HepG2 (cell line): ENCODE results near the gene ZBTB20. TPM values are rescaled to one million over a fixed set of nuclear protein-coding genes. Genes with fewer than 3 reads are reported as not detected.

ENCODE experiments used
- NFYB ChIP-seq: sonication (generic); formaldehyde crosslinking; IDR thresholded peaks from 2 replicates; pipeline ENCODE4 v1.4.0; 2020; ENCODE audit warnings: missing genetic modification reagents
- POLR2AphosphoS2 ChIP-seq: IDR thresholded peaks from 2 replicates; pipeline ENCODE4 v1.6.1; 2011; ENCODE audit warnings: low read depth, low read length, improper control_type of control experiment
- TAF15 ChIP-seq: fragments of 200-400 bp; formaldehyde crosslinking; IDR thresholded peaks from one replicate; pipeline ENCODE4 v1.6.1; 2018; ENCODE audit warnings: mild to moderate bottlenecking, low read depth, low read length; ENCODE audit not compliant: poor library complexity, severe bottlenecking
- TP53 ChIP-seq: sonication (generic); formaldehyde crosslinking; conservative IDR thresholded peaks from 2 replicates; pipeline ENCODE4 v1.4.0; 2020; ENCODE audit warnings: missing genetic modification reagents
- ZMAT3 ChIP-seq: sonication (generic); formaldehyde crosslinking; conservative IDR thresholded peaks from 2 replicates; pipeline ENCODE4 v1.7.0; 2021; ENCODE audit warnings: missing genetic modification reagents
- ZNF143 ChIP-seq: sonication (generic); formaldehyde crosslinking; IDR thresholded peaks from 2 replicates; pipeline ENCODE4 v1.4.0; 2020; ENCODE audit warnings: missing genetic modification reagents
- ZNF251 ChIP-seq: sonication (generic); formaldehyde crosslinking; IDR thresholded peaks from 2 replicates; pipeline ENCODE4 v1.9.0; 2021; ENCODE audit warnings: mild to moderate bottlenecking, missing genetic modification reagents
- ZNF343 ChIP-seq: sonication (generic); formaldehyde crosslinking; IDR thresholded peaks from 2 replicates; pipeline ENCODE4 v1.4.0; 2020; ENCODE audit warnings: mild to moderate bottlenecking, missing genetic modification reagents
- ZNF550 ChIP-seq: sonication (generic); formaldehyde crosslinking; IDR thresholded peaks from 2 replicates; pipeline ENCODE4 v1.4.0; 2020; ENCODE audit warnings: mild to moderate bottlenecking, missing genetic modification reagents, borderline replicate concordance
- polyA plus RNA-seq, 8 experiments: library from polyadenylated mRNA; depleted of rRNA in 3 of 8; stranded (reverse) in 7 of 8; unstranded in 1 of 8; fragments of >200 nt; fragmentation: Illumina TruSeq in 4 of 8; extraction: Trizol in 4 of 8; gene quantifications; 2 replicates each; pipeline versions ENCODE4 v1.2.1 to v1.2.3, GENCODE V29; 2011 to 2016; ENCODE audit warnings: low read depth in 4 of 8, missing spikeins in 1 of 8, mixed read lengths in 1 of 8; ENCODE audit not compliant: insufficient read depth in 1 of 8
- total RNA-seq, 5 experiments: library from RNA; depleted of rRNA; stranded (reverse); fragments of >200 nt; fragmentation: Illumina TruSeq; extraction: Trizol; gene quantifications; 2 replicates each; pipeline ENCODE4 v1.2.3, GENCODE V29; 2016; ENCODE audit warnings: low read depth in 1 of 5
- TF ChIP-seq, protein P1 (sequence below): sonication (generic); formaldehyde crosslinking; IDR thresholded peaks from 2 replicates; pipeline ENCODE4 v1.5.1; 2020; ENCODE audit warnings: mild to moderate bottlenecking, missing genetic modification reagents, borderline replicate concordance
- TF ChIP-seq, protein P2 (sequence below): sonication (generic); formaldehyde crosslinking; IDR thresholded peaks from 2 replicates; pipeline ENCODE4 v1.4.0; 2020; ENCODE audit warnings: low read depth, missing genetic modification reagents

The ZBTB20 gene
- total and polyA plus RNA-seq, 2 of the 13 experiments (the other 11 are each of a cell fraction or from before 2014, with no cell fraction given): 1.9 to 8.8 TPM

DNA sequence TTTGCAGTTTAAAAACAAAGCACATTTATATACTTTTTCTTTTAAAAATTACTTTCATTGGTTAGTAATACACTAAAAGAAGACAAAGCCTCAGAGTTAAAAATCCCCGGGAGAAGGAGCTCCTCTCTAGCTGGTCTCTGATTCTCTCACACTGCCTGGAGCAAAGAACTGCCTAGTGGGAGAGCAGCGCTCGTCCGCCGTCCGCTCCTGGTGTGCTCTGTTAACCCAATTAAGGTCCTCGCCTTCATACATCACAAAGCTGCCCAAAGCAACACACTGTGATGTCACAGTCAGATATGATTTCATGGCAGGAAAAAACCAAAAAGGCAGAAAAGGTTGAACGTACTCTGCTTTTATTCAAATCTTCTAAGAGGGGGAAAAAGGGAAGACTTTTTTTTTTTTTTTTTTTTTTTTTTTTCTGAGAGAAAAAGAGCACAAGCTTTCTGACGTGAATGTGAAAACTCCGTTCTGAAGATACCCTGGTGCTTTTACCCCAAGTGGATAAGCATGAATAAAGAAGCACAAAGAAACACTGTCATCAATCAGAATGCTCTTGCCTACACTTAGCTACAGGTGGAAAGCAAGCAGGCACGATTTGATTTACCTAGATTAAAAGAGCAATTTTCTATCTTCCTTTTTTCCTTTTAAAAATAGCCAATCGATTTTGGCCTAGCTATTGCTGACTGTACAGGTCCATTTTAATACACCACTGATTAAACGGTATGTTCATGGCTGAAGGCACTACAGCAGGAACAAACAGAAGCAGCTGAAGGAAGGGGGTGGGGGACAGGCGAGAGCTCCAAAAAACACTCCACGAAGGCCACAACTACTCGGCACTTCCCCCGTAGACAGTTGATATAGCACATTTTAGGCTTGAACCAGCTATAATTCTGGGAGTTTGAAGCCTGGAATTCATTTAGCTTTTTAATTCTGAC, 738.1 kb downstream of the ZBTB20 start (continued):
- TF ChIP-seq, protein P1, sequence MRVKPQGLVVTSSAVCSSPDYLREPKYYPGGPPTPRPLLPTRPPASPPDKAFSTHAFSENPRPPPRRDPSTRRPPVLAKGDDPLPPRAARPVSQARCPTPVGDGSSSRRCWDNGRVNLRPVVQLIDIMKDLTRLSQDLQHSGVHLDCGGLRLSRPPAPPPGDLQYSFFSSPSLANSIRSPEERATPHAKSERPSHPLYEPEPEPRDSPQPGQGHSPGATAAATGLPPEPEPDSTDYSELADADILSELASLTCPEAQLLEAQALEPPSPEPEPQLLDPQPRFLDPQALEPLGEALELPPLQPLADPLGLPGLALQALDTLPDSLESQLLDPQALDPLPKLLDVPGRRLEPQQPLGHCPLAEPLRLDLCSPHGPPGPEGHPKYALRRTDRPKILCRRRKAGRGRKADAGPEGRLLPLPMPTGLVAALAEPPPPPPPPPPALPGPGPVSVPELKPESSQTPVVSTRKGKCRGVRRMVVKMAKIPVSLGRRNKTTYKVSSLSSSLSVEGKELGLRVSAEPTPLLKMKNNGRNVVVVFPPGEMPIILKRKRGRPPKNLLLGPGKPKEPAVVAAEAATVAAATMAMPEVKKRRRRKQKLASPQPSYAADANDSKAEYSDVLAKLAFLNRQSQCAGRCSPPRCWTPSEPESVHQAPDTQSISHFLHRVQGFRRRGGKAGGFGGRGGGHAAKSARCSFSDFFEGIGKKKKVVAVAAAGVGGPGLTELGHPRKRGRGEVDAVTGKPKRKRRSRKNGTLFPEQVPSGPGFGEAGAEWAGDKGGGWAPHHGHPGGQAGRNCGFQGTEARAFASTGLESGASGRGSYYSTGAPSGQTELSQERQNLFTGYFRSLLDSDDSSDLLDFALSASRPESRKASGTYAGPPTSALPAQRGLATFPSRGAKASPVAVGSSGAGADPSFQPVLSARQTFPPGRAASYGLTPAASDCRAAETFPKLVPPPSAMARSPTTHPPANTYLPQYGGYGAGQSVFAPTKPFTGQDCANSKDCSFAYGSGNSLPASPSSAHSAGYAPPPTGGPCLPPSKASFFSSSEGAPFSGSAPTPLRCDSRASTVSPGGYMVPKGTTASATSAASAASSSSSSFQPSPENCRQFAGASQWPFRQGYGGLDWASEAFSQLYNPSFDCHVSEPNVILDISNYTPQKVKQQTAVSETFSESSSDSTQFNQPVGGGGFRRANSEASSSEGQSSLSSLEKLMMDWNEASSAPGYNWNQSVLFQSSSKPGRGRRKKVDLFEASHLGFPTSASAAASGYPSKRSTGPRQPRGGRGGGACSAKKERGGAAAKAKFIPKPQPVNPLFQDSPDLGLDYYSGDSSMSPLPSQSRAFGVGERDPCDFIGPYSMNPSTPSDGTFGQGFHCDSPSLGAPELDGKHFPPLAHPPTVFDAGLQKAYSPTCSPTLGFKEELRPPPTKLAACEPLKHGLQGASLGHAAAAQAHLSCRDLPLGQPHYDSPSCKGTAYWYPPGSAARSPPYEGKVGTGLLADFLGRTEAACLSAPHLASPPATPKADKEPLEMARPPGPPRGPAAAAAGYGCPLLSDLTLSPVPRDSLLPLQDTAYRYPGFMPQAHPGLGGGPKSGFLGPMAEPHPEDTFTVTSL: no peak
- no peak for TF ChIP-seq ZMAT3 (CRISPR knock-in tag)
- TF ChIP-seq ZNF343 (CRISPR knock-in tag): no peak
- TF ChIP-seq, protein P2, sequence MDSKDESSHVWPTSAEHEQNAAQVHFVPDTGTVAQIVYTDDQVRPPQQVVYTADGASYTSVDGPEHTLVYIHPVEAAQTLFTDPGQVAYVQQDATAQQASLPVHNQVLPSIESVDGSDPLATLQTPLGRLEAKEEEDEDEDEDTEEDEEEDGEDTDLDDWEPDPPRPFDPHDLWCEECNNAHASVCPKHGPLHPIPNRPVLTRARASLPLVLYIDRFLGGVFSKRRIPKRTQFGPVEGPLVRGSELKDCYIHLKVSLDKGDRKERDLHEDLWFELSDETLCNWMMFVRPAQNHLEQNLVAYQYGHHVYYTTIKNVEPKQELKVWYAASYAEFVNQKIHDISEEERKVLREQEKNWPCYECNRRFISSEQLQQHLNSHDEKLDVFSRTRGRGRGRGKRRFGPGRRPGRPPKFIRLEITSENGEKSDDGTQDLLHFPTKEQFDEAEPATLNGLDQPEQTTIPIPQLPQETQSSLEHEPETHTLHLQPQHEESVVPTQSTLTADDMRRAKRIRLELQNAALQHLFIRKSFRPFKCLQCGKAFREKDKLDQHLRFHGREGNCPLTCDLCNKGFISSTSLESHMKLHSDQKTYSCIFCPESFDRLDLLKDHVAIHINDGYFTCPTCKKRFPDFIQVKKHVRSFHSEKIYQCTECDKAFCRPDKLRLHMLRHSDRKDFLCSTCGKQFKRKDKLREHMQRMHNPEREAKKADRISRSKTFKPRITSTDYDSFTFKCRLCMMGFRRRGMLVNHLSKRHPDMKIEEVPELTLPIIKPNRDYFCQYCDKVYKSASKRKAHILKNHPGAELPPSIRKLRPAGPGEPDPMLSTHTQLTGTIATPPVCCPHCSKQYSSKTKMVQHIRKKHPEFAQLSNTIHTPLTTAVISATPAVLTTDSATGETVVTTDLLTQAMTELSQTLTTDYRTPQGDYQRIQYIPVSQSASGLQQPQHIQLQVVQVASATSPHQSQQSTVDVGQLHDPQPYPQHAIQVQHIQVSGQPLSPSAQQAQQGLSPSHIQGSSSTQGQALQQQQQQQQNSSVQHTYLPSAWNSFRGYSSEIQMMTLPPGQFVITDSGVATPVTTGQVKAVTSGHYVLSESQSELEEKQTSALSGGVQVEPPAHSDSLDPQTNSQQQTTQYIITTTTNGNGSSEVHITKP (CRISPR knock-in tag): no peak
- no peak for TF ChIP-seq ZNF550 (CRISPR knock-in tag)
- TF ChIP-seq TP53 (CRISPR knock-in tag): no peak
- no peak for TF ChIP-seq NFYB (CRISPR knock-in tag)
- no peak for TF ChIP-seq ZNF143 (CRISPR knock-in tag)
- no peak for TF ChIP-seq ZNF251 (CRISPR knock-in tag)
- TF ChIP-seq POLR2AphosphoS2: no peak
- no peak for TF ChIP-seq TAF15
- TF ChIP-seq, all 625 proteins: peak for 0
